ENCODE results near the gene TCP10L. TPM values are rescaled to one million over a fixed set of nuclear protein-coding genes. Genes with fewer than 3 reads are reported as not detected.

The TCP10L gene
- total and polyA plus RNA-seq, 2 of the 13 experiments (the other 11 are each of a cell fraction or from before 2014, with no cell fraction given): 0.90 to 2.4 TPM

GRCh38 chr21:32538147-32538792 is 47.1 kb downstream of the TCP10L start:
- no peak overlapping the region for H3K4me3 ChIP-seq (replicated peaks in 1 of 3; ENCODE audit: insufficient read depth in 1 of 3, low read depth in 2 of 3, low read length in 3 of 3)
- peaks cover 28% of the 10 kb centered on the region for H3K4me1 ChIP-seq (ENCODE audit: insufficient read depth, low read length)
- no peaks in the 10 kb centered on the region for H4K20me1 ChIP-seq (ENCODE audit: insufficient read depth, low read length)
- H3K4me2 ChIP-seq (ENCODE audit: low read depth, low read length): no peak overlapping the region
- no TSS peak for BruUV-seq (replicated peaks)
- H3K36me3 ChIP-seq (replicated peaks in 1 of 2; ENCODE audit: control insufficient read depth in 1 of 2, insufficient read depth in 2 of 2, low read length in 2 of 2): no peaks in the 10 kb centered on the region
- no peaks in the 10 kb centered on the region for H3K9me3 ChIP-seq (ENCODE audit: low read length)
- H3K79me2 ChIP-seq (ENCODE audit: insufficient read depth, low read length): no peaks in the 10 kb centered on the region
- DNase-seq (ENCODE audit: low spot score) (no peak), FAIRE-seq (no peak), ATAC-seq (no peak)
- H2AFZ ChIP-seq (ENCODE audit: low read length): no peak overlapping the region
- H3K27ac ChIP-seq (ENCODE audit: extremely low read length, insufficient read depth, low read length): no peak overlapping the region
- no peaks in the 10 kb centered on the region for H3K27me3 ChIP-seq (ENCODE audit: control insufficient read depth in 1 of 2, insufficient read depth in 2 of 2, low read length in 2 of 2)
- intact Hi-C loops (cut with micrococcal nuclease; ENCODE audit: unreplicated experiment): no loop called here
- in situ Hi-C loops (cut with HindIII; ENCODE audit: extremely low pct_ligation_motif_present, low pct_unique_long_range_greater_than_20kb): no loop called here
- CTCF ChIA-PET (ENCODE audit: low intra/inter-chr PET ratio, low total read pairs): no interaction called here
- 83% methylated on average over 11 of the region's 11 CpGs for WGBS (ENCODE audit: low lambda C conversion rate)
- no peak overlapping the region for H3K9ac ChIP-seq (ENCODE audit: insufficient read depth, low read depth, low read length)
- POLR2A ChIA-PET: no interaction called here
- no peak for TF ChIP-seq ZBTB7B (CRISPR knock-in tag; IDR thresholded peaks at IDR 0.05)
- TF ChIP-seq MYNN (CRISPR knock-in tag; IDR thresholded peaks at IDR 0.05; ENCODE audit: low read depth): no peak
- TF ChIP-seq MAF1 (CRISPR knock-in tag; IDR thresholded peaks at IDR 0.05; ENCODE audit: borderline replicate concordance): no peak
- no peak for TF ChIP-seq SIN3B (IDR thresholded peaks at IDR 0.05; ENCODE audit: low read length)
- no peak for TF ChIP-seq ZNF484 (CRISPR knock-in tag; IDR thresholded peaks at IDR 0.05; ENCODE audit: borderline replicate concordance, low read depth)
- no peak for TF ChIP-seq RBAK (CRISPR knock-in tag; IDR thresholded peaks at IDR 0.05)
- no peak for TF ChIP-seq ZSCAN21 (CRISPR knock-in tag; IDR thresholded peaks at IDR 0.05; ENCODE audit: borderline replicate concordance)
- no peak for TF ChIP-seq ARID3A (IDR thresholded peaks at IDR 0.05; ENCODE audit: low read depth, low read length)
- no peak for TF ChIP-seq ZNF616 (CRISPR knock-in tag; IDR thresholded peaks at IDR 0.05; ENCODE audit: low read depth)
- TF ChIP-seq ZNF556 (CRISPR knock-in tag; IDR thresholded peaks at IDR 0.05; ENCODE audit: borderline replicate concordance): no peak
- no peak for TF ChIP-seq FOXO4 (CRISPR knock-in tag; conservative IDR thresholded peaks at IDR 0.05)
- TF ChIP-seq PHF5A (CRISPR knock-in tag; IDR thresholded peaks at IDR 0.05; ENCODE audit: low read depth, unreplicated experiment): no peak
- TF ChIP-seq ZNF407 (CRISPR knock-in tag; IDR thresholded peaks at IDR 0.05; ENCODE audit: not compliant biosample characterization): no peak
- TF ChIP-seq STAG1 (CRISPR knock-in tag; IDR thresholded peaks at IDR 0.05): no peak

Data from HepG2 (cell line).